OCI-LY7 (cell line): ENCODE results near the gene RINT1. TPM values are rescaled to one million over a fixed set of nuclear protein-coding genes. Genes with fewer than 3 reads are reported as not detected.

Source experiments
- BruUV-seq: library from RNA; stranded (reverse); fragments of 400-500 nt; replicated peaks from 2 replicates; lab custom pipeline; 2021; lab: Mats Ljungman, UMichigan
- CTCF ChIA-PET: fragments of 300-600 bp; sonication (Branson Sonifier 250); formaldehyde crosslinking; loops from one replicate; lab custom pipeline; 2022; ENCODE audit warnings: antibody characterized with exemption; ENCODE audit not compliant: unreplicated experiment; lab: Charles Lee
- POLR2A ChIA-PET: fragments of 300-600 bp; sonication (Branson Sonifier 250); formaldehyde crosslinking; loops from one replicate; lab custom pipeline; 2022; ENCODE audit warnings: antibody characterized with exemption; lab: Charles Lee
- DNase-seq: peaks from one replicate; pipeline ENCODE4 v3.0.0-alpha.2; 2015; ENCODE audit warnings: low spot score
- H2AFZ ChIP-seq: fragments of 200-600 bp; sonication (generic), shearing (Covaris generic); 2 replicates; pipeline ENCODE4 v1.6.1; 2014; ENCODE audit warnings: mild to moderate bottlenecking, antibody characterized with exemption, low read length, moderate library complexity
- H3K27ac ChIP-seq: fragments of 200-600 bp; sonication (generic); 2 replicates; pipeline ENCODE4 v1.5.1; 2014; ENCODE audit warnings: mixed run types, low read depth, mild to moderate bottlenecking, moderate library complexity, low read length, inconsistent platforms; ENCODE audit not compliant: poor library complexity, severe bottlenecking
- H3K36me3 ChIP-seq: fragments of 200-600 bp; sonication (generic); 2 replicates; pipeline ENCODE4 v1.6.1; 2014; ENCODE audit warnings: mild to moderate bottlenecking, antibody characterized with exemption, low read length, moderate library complexity, mixed read lengths; ENCODE audit not compliant: insufficient read depth
- H3K4me1 ChIP-seq: fragments of 200-600 bp; sonication (generic); 2 replicates; pipeline ENCODE4 v1.5.1; 2014; ENCODE audit warnings: mild to moderate bottlenecking, low read length; ENCODE audit not compliant: insufficient read depth, poor library complexity, severe bottlenecking
- H3K4me2 ChIP-seq: fragments of 200-600 bp; sonication (generic); 2 replicates; pipeline ENCODE4 v1.6.1; 2014; ENCODE audit warnings: mild to moderate bottlenecking, low read length
- H3K4me3 ChIP-seq: fragments of 200-600 bp; sonication (generic); 2 replicates; pipeline ENCODE4 v1.5.1; 2014; ENCODE audit warnings: mild to moderate bottlenecking, low read depth, low read length; ENCODE audit not compliant: poor library complexity, severe bottlenecking
- H3K79me2 ChIP-seq: fragments of 200-600 bp; sonication (generic); 2 replicates; pipeline ENCODE4 v1.6.1; 2016; ENCODE audit warnings: low read depth, mild to moderate bottlenecking, low read length, moderate library complexity, mixed read lengths; ENCODE audit not compliant: insufficient read depth
- H3K9me2 ChIP-seq: fragments of 200-600 bp; sonication (generic); 2 replicates; pipeline ENCODE4 v1.6.1; 2016; ENCODE audit warnings: mild to moderate bottlenecking, low read length, mixed read lengths; ENCODE audit not compliant: insufficient read depth
- H3K9me3 ChIP-seq: fragments of 200-600 bp; sonication (generic); 2 replicates; pipeline ENCODE4 v1.6.1; 2014; ENCODE audit warnings: mild to moderate bottlenecking, mixed run types, low read length, mixed read lengths
- H4K20me1 ChIP-seq: fragments of 200-600 bp; sonication (generic); 2 replicates; pipeline ENCODE4 v1.6.1; 2014; ENCODE audit warnings: mild to moderate bottlenecking, antibody characterized with exemption, low read length, moderate library complexity, mixed read lengths; ENCODE audit not compliant: insufficient read depth
- EZH2phosphoT487 ChIP-seq: fragments of 200-600 bp; sonication (generic); IDR thresholded peaks from 2 replicates; pipeline ENCODE4 v1.6.1; 2018; ENCODE audit warnings: low read depth, borderline replicate concordance, mild to moderate bottlenecking, mixed run types, antibody characterized with exemption, low read length, moderate library complexity, mixed read lengths
- intact Hi-C: fragments of 100-400 bp; cut with micrococcal nuclease; formaldehyde crosslinking; loops from one replicate; pipeline ENCODE4 v1.10.0; 2022; ENCODE audit not compliant: unreplicated experiment
- total RNA-seq, 2 experiments: library from RNA; depleted of rRNA in 1 of 2; stranded (reverse); fragments of >200 nt in 1 of 2; shearing (Covaris generic) in 1 of 2; gene quantifications; 2 replicates each; pipeline ENCODE4 v1.2.3, GENCODE V29; 2014 to 2022
- TF ChIP-seq, protein P1 (sequence below): fragments of 200-600 bp; sonication (generic); conservative IDR thresholded peaks from 2 replicates; pipeline ENCODE4 v1.5.1; 2014; ENCODE audit warnings: mild to moderate bottlenecking, antibody characterized with exemption, low read length, moderate library complexity, mixed read lengths

RINT1 gene
- total RNA-seq, 2 experiments from 2014 or later: 11.2 to 27.8 TPM

DNA sequence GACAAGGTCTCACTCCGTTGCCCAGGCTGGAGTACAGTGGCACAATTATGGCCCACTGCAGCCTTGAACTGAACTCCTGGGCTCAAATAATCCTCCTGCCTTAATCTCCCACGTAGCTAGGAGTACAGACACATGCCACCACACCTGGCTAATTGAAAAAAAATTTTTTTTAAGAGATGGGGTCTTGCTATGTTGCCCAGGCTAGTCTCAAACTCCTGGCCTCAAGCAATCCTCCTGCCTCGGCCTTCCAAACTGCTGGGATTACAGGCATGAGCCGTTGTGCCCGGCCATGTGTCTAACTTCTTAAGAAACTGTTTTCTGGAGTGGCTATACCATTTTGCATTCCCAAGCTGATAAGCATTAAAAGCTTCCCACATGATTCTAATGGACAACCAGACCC, 58.8 kb downstream of the RINT1 start:
- POLR2A ChIA-PET: no interaction called here
- no peak for TF ChIP-seq EZH2phosphoT487
- TF ChIP-seq, protein P1, sequence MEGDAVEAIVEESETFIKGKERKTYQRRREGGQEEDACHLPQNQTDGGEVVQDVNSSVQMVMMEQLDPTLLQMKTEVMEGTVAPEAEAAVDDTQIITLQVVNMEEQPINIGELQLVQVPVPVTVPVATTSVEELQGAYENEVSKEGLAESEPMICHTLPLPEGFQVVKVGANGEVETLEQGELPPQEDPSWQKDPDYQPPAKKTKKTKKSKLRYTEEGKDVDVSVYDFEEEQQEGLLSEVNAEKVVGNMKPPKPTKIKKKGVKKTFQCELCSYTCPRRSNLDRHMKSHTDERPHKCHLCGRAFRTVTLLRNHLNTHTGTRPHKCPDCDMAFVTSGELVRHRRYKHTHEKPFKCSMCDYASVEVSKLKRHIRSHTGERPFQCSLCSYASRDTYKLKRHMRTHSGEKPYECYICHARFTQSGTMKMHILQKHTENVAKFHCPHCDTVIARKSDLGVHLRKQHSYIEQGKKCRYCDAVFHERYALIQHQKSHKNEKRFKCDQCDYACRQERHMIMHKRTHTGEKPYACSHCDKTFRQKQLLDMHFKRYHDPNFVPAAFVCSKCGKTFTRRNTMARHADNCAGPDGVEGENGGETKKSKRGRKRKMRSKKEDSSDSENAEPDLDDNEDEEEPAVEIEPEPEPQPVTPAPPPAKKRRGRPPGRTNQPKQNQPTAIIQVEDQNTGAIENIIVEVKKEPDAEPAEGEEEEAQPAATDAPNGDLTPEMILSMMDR: no peak
- DNase-seq: no peak
- no peaks in the 10 kb centered on the region for H3K9me2 ChIP-seq
- H3K4me1 ChIP-seq: peaks cover 6% of the 10 kb centered on the region
- no peaks in the 10 kb centered on the region for H3K36me3 ChIP-seq
- H3K4me2 ChIP-seq: no peak overlapping the region
- no peaks in the 10 kb centered on the region for H3K79me2 ChIP-seq
- intact Hi-C loops: no loop called here
- H4K20me1 ChIP-seq: no peaks in the 10 kb centered on the region
- CTCF ChIA-PET: no interaction called here
- no peak overlapping the region for H2AFZ ChIP-seq
- no TSS peak for BruUV-seq
- H3K27ac ChIP-seq: no peak overlapping the region
- no peak overlapping the region for H3K4me3 ChIP-seq
- H3K9me3 ChIP-seq: no peaks in the 10 kb centered on the region

- Histone ChIP-seq H2AFZ (no peak overlapping the region), H3K4me3 (no peak overlapping the region), H3K36me3 (no peaks in the 10 kb centered on the region), H3K27ac (no peak overlapping the region), H3K9me3 (no peaks in the 10 kb centered on the region), H3K9me2 (no peaks in the 10 kb centered on the region), H4K20me1 (no peaks in the 10 kb centered on the region), H3K79me2 (no peaks in the 10 kb centered on the region), H3K4me2 (no peak overlapping the region), H3K4me1 (peaks cover 6% of the 10 kb centered on the region)
- TF ChIP-seq, protein P1: no peak
- intact Hi-C loops: no loop called here
- ChIA-PET POLR2A (interaction anchor here (0.5 to 1.0 kb wide), 3 partner anchors 14 to 168 kb away, joined by 3 read pairs; partner anchors contain the start of gene RINT1), CTCF (no interaction called here)
- BruUV-seq: no TSS peak
- no peak for DNase-seq
Observed at GRCh38 chr7:105591522-105591921, 59.5 kb downstream of the RINT1 start.

GRCh38 chr7:105594034-105594433, 62.0 kb downstream of the RINT1 start:
- BruUV-seq: no TSS peak
- H3K9me3 ChIP-seq: no peaks in the 10 kb centered on the region
- H2AFZ ChIP-seq: no peak overlapping the region; the same call in 1 of the 2 replicates
- H3K27ac ChIP-seq: no peak overlapping the region
- CTCF ChIA-PET: interaction anchor here (0.8 kb wide), 1 partner anchor 10 kb away, joined by 3 read pairs; no protein-coding TSS in a partner anchor
- intact Hi-C loops: no loop called here
- H3K79me2 ChIP-seq: no peaks in the 10 kb centered on the region
- POLR2A ChIA-PET: interaction anchor here (0.7 to 1.2 kb wide), 2 partner anchors 23 to 51 kb away, joined by 3 to 4 read pairs; no protein-coding TSS in a partner anchor
- DNase-seq: no peak
- no peaks in the 10 kb centered on the region for H3K36me3 ChIP-seq
- H3K4me2 ChIP-seq: no peak overlapping the region
- TF ChIP-seq, protein P1: no peak
- TF ChIP-seq EZH2phosphoT487: no peak
- H3K4me1 ChIP-seq: no peaks in the 10 kb centered on the region
- H4K20me1 ChIP-seq: no peaks in the 10 kb centered on the region
- H3K4me3 ChIP-seq: no peak overlapping the region
- H3K9me2 ChIP-seq: no peaks in the 10 kb centered on the region
